ENCODE measurements around the gene ZNF385A. TPM values are rescaled to one million over a fixed set of nuclear protein-coding genes. Genes with fewer than 3 reads are reported as not detected.

Gene ZNF385A
- total RNA-seq, 4 donors from 2014 or later = 1.9 to 17.5 (median 5.7) TPM

GRCh38 chr12:54421175-54421878 is 36.8 kb upstream of the ZNF385A start:
- peak overlapping the region; percentile 85 to 97 (median 94) for H3K27ac ChIP-seq
- H3K4me1 ChIP-seq = peaks cover 0 to 66% (median 7%) of the 10 kb centered on the region in 4 donors
- TF ChIP-seq, protein P1, sequence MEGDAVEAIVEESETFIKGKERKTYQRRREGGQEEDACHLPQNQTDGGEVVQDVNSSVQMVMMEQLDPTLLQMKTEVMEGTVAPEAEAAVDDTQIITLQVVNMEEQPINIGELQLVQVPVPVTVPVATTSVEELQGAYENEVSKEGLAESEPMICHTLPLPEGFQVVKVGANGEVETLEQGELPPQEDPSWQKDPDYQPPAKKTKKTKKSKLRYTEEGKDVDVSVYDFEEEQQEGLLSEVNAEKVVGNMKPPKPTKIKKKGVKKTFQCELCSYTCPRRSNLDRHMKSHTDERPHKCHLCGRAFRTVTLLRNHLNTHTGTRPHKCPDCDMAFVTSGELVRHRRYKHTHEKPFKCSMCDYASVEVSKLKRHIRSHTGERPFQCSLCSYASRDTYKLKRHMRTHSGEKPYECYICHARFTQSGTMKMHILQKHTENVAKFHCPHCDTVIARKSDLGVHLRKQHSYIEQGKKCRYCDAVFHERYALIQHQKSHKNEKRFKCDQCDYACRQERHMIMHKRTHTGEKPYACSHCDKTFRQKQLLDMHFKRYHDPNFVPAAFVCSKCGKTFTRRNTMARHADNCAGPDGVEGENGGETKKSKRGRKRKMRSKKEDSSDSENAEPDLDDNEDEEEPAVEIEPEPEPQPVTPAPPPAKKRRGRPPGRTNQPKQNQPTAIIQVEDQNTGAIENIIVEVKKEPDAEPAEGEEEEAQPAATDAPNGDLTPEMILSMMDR (IDR thresholded peaks at IDR 0.05) = no peak
- TF ChIP-seq POLR2A (IDR thresholded peaks at IDR 0.05) = no peak
- TF ChIP-seq EP300 (IDR thresholded peaks at IDR 0.05; ENCODE audit: low read depth) = peak; percentile 70
- TF ChIP-seq POLR2AphosphoS5 (IDR thresholded peaks at IDR 0.05) = peak; percentile 22 to 72 (median 56)
- no peaks in the 10 kb centered on the region for H3K36me3 ChIP-seq
- intact Hi-C loops (cut with DNase I; ENCODE audit: low total_unique reads) = no loop called here
- no peaks in the 10 kb centered on the region for H3K9me3 ChIP-seq
- peaks cover 49% of the 10 kb centered on the region for H3K27me3 ChIP-seq
- in situ Hi-C loops (cut with MboI; ENCODE audit: low pct_ligation_motif_present in 1 of 4, low pct_unique_long_range_greater_than_20kb in 1 of 4, low sequenced_read_pairs in 3 of 4) = no loop called here
- peak; percentile 62 for DNase-seq
- no peak overlapping the region for H3K4me3 ChIP-seq
- WGBS, 2 donors (ENCODE audit: low coverage in 1 of 2) = 61 to 70% methylated on average over 2 to 4 of the region's 4 CpGs

- TF ChIP-seq POLR2A (IDR thresholded peaks at IDR 0.05) = no peak
- H3K4me3 ChIP-seq = peak overlapping the region in 2 of 4 donors; percentile 23 to 48
- WGBS, 2 donors (ENCODE audit: low coverage in 1 of 2) = 59% methylated on average over 2 of the region's 2 CpGs; no CpG with 5 or more reads in 1 of the 2 donors
- H3K36me3 ChIP-seq = no peaks in the 10 kb centered on the region
- H3K4me1 ChIP-seq = peaks cover 0 to 68% (median 9%) of the 10 kb centered on the region in 4 donors
- peak overlapping the region; percentile 85 to 97 (median 94) for H3K27ac ChIP-seq
- intact Hi-C loops (cut with DNase I; ENCODE audit: low total_unique reads) (no loop called here), in situ Hi-C loops (cut with MboI; ENCODE audit: low pct_ligation_motif_present in 1 of 4, low pct_unique_long_range_greater_than_20kb in 1 of 4, low sequenced_read_pairs in 3 of 4) (no loop called here)
- H3K9me3 ChIP-seq = no peaks in the 10 kb centered on the region
- peaks cover 49% of the 10 kb centered on the region for H3K27me3 ChIP-seq
- DNase-seq = no peak
Measured at GRCh38 chr12:54420766-54421144, 36.2 kb upstream of the ZNF385A start.

DNA sequence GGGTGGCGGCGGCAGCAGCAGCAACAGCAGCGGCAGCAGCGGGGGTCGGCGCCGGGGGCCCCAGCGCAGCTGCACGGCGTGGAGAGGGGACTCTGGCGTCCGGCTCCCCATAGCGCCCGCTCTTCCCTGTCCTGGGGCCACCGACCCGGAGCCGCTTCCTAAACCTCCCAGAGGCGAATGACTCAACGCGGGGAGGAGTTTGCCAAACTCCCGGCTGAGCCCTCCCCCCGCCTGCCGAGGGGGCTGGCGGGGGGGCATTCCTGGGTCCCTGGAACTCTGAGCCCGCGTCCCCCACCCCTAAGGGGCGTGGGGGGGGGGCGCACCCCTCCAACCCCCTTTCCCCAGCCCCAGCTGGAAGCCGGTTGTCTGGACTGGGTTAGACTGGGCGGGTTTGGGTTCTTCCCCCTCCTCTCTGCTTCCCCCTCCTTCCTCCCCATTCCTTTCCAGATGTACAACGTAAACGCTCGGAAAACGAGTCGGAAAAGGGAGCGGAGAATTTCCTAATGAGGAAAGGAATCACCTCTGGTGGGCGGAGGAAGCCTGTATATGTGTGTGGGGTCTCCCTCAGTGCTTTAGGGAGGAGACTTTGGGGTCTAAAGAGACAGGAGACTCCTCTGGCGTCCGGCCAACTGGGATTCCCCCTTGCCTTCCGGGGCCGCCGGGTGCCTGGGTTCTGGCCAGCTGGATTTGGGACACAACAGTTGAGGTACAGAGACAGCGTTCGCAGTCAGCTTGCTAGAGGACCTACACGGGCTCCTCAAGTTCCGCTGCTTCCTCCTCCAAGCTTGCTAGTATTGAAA is 34.8 kb upstream of the ZNF385A start, which contains the start of gene ITGA5:
Gene ITGA5, minus strand, starts transcription at position 179 of the 800 bp plus-strand sequence. Its CDS starts 68 bp downstream, at position 111.
- peaks cover 49% of the 10 kb centered on the region for H3K27me3 ChIP-seq
- TF ChIP-seq POLR2A (IDR thresholded peaks at IDR 0.05) (peak; percentile 74), EP300 (IDR thresholded peaks at IDR 0.05; ENCODE audit: low read depth) (no peak), POLR2AphosphoS5 (IDR thresholded peaks at IDR 0.05) (peak; percentile 86 to 93 (median 91))
- TF ChIP-seq, protein P1 (IDR thresholded peaks at IDR 0.05) = no peak
- peak within 1 kb of the TSS; percentile 85 to 97 (median 94) for H3K27ac ChIP-seq
- in situ Hi-C loops (cut with MboI; ENCODE audit: low pct_ligation_motif_present in 1 of 4, low pct_unique_long_range_greater_than_20kb in 1 of 4, low sequenced_read_pairs in 3 of 4) = no loop called here
- DNase-seq = peak; percentile 73
- H3K36me3 ChIP-seq = no peaks in the 10 kb centered on the region
- peak within 1 kb of the TSS; percentile 48 to 98 (median 68) for H3K4me3 ChIP-seq
- intact Hi-C loops (cut with DNase I; ENCODE audit: low total_unique reads) = no loop called here
- H3K9me3 ChIP-seq = no peaks in the 10 kb centered on the region
- WGBS, 2 donors (ENCODE audit: low coverage in 1 of 2) = 7% methylated on average over 39 of the region's 46 CpGs; no CpG with 5 or more reads in 1 of the 2 donors
- peaks cover 3 to 77% (median 17%) of the 10 kb centered on the region in 4 donors for H3K4me1 ChIP-seq

- Histone ChIP-seq H3K4me1 (peaks cover 9 to 77% (median 21%) of the 10 kb centered on the region in 4 donors), H3K27ac (peak overlapping the region; percentile 85 to 97 (median 94)), H3K27me3 (peaks cover 49% of the 10 kb centered on the region), H3K9me3 (no peaks in the 10 kb centered on the region), H3K4me3 (peak overlapping the region; percentile 48 to 98 (median 68)), H3K36me3 (no peaks in the 10 kb centered on the region)
- in situ Hi-C loops (cut with MboI; ENCODE audit: low pct_ligation_motif_present in 1 of 4, low pct_unique_long_range_greater_than_20kb in 1 of 4, low sequenced_read_pairs in 3 of 4) (no loop called here), intact Hi-C loops (cut with DNase I; ENCODE audit: low total_unique reads) (no loop called here)
- TF ChIP-seq POLR2A (IDR thresholded peaks at IDR 0.05) (no peak), POLR2AphosphoS5 (IDR thresholded peaks at IDR 0.05) (no peak), EP300 (IDR thresholded peaks at IDR 0.05; ENCODE audit: low read depth) (no peak)
- TF ChIP-seq, protein P1 (IDR thresholded peaks at IDR 0.05) = no peak
- DNase-seq = no peak
- WGBS, 2 donors (ENCODE audit: low coverage in 1 of 2) = 2 to 9% methylated on average over 8 to 34 of the region's 35 CpGs
Measured at GRCh38 chr12:54418441-54419087, 34.0 kb upstream of the ZNF385A start.
